GM19035 (cell line): Measurements from ENCODE around the gene ARL5A.
A peak's percentile ranks its signal among the peaks of the same experiment; 100 is the strongest.
"Not testable (repeated sequence)": the region's sequence is repeated elsewhere in the genome, so short reads cannot be mapped to it uniquely, and the experiment has no call there.

Experiments
- ATAC-seq: cut with Tn5 transposase; IDR thresholded peaks from one replicate; pipeline ENCODE4 v1.9.1; 2021; ENCODE audit not compliant: unreplicated experiment

Gene ARL5A

DNA sequence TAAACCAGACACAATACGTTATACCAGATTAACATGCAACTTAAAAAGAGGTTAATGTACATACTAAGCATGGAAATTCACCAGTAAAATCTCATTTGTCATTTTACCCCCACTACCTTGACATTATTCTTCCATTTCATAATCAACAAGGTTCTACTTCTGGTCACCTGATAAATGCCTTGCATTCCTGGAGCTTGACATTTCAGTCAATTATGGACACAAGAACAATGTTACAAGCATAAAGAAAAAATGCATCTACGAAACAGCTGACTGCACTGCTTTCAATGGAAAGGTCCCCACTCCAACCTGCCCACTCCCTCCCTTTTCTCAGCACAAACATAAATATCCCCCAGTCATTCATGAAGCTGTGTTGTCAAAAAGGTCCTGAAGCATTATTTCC is 31.4 kb downstream of the ARL5A start:
- no peak for ATAC-seq

DNA sequence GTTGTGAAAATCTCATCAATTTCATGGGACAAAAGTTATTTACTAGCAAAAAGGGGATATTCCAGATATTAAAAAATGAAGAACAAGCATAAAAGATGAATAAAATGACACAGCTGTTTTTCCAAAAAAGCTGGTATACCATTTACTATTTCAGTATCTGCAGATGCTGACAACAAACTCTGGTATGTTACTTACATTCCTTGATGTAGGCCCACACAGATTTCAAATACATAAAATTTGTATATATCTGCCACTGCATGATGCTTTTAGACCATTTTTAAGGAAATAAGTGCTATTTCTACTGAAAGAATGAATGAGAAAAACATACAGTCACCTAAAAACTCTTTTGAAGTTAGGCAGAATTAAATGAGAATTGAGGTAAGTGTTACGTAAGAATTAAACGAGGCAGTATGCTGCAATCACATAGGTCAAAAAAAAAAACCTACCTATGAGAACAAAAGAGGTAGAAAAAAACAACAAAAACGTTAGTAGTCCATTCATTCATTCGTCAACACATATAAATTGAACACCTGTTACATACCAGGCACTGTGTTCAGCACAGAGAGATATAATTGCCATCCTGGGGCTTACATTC is 32.5 kb downstream of the ARL5A start:
- ATAC-seq, result no peak

DNA sequence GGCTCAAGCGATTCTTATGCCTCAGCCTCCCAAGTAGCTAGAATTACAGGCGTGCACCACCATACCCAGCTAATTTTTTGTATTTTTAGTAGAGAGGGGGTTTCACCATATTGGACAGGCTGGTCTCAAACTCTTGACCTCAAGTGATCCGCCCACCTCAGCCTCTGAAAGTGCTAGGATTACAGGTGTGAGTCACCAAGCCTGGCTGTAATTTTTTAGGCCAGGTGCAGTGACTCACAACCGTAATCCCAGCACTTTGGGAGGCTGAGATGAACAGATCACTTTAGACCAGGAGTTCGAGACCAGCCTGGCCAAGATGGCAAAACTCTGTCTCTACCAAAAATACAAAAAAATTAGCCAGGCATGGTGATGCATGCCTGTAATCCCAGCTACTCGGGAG is 33.8 kb downstream of the ARL5A start:
- ATAC-seq, result not testable (repeated sequence)

DNA sequence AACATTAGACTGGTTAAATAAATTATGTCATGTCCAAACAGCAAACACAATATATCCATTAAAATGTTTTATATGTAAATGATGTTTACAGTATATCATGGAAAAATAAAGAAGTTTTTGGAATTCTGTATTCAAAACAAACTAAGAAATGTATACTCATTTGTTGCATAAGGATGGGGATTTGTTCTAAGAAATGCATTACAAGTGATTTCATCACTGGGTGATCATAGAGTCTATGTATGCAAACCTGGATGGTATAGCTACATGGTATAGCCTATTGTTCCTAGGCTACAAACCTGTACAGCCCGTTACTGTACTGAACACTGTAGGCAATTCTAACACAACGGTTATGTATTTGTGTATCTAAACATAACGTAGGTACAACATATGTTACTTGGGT is 35.1 kb downstream of the ARL5A start:
- ATAC-seq, result no peak

DNA sequence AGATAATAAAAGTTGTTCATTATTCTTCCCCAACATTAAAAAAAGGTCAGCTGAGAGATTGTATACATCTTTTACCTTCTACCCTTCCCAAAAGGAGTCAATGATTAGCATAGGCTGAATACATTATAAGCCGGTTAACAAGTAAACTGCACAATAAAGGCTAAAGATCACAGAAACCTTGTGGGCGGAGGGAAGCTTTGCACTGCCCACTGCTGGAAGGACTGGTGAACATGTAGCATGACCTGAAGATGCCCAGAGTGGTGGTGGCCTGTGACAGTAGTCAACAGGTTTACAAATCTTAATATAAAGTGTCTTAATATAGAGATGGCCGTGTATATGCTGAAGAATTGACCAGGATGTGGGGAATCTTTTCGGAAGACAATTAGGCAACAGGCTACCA is 35.6 kb downstream of the ARL5A start:
- no peak for ATAC-seq

DNA sequence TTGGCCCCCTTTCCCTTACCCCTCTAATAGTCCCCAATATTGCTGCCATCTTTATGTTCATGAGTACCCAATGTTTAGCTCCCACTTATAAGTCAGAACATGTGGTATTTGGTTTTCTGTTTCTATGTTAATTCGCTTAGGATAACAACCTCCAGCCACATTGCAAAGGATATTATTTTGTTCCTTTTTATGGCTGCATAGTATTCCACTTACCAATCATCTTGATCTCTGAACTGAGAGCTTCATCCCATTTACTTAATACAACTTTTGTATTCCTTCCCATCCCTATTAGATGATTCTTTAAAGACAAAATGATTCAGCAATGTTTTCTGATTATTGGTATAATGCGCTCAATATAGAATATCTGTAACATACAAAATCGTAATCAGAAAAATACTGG is 36.7 kb downstream of the ARL5A start:
- no peak for ATAC-seq

DNA sequence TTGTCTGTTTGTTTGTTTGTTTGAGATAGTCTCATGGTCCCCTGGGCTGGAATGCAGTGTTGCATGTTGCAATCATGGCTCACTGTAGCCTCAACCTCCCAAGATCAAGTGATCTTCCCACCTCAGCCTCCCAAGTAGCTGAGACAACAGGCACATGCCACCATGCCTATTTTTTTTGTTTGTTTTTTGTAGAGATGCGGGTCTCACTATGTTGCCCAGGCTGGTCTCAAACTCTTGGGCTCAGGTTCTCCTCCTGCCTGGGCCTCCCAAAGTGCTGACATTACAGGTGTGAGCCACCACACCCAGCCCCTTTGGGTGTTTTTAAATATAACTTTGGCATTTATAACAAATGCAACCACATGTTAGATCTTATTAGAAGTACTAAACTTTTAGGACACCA is 37.5 kb downstream of the ARL5A start:
- ATAC-seq, result no peak

DNA sequence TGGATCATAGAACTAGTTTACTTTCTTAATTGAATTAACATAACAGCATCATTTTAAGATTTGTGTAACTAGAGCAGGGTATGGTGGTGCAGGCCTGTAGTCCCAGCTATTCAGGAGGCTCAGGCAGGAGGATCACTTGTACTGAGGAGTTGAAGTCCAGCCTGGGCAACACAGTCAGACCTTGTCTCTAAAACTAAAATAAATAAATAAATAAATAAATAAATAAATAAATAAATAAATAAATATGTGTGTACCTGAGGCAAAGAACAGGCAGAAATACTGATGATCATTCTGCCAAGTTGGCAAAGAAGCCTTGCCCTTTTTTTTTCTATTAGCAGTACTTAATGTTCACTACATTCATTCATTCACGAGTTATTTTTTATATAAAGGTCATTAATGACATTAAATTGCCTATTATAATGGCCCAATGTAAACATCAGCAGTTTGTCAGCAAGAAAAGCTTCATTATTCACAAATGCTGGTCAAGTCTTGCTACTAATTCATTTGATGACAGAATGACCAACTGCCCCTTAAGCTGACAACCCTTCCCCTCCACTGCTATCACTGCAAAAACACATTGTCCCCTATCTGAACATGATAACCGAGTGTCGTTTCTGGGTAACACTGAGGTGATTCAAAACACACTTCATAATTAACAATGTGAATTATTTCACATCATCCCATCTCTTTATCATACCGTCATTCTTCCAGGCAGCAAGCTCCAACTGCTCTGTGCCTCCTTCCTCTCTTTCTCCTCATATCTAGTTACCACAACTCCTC is 39.0 kb downstream of the ARL5A start:
- ATAC-seq, result no peak

DNA sequence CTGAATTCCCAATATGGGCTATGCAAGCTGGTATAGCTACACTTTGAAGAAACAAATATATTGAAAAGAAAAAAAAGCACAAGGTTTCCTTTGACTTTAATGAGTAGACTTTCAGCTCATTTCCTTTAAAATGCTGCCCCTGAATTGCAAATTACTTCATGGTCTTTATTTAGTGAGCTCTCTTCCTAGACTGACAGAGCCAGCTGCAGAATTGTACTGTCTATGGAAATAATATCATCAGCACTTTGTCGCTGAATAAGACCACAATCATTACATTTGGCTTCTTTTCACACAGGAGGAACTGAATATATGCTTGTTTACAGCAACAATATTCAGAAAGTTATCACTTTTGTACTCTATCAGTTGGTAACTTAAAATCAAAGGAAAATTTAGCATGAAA is 41.7 kb downstream of the ARL5A start:
- no peak for ATAC-seq

DNA sequence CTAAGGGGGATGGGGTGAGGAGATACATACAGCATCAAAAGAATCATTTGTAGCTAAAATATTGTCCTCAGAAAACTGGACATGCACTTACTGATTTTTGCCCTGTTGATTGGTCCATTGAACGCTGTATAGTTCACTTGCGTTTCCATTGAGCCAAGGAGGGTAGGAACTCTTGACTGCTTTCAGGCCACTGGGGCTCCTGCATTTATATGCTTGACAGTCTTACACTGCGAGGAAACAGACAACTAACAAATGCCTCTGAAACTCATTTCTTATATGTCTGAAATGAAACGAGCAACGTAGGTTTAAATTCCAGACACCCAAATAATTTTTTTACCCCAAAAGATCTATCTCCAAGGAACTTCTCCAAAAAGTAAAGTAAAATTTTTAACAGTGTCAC is 42.1 kb downstream of the ARL5A start:
- no peak for ATAC-seq

DNA sequence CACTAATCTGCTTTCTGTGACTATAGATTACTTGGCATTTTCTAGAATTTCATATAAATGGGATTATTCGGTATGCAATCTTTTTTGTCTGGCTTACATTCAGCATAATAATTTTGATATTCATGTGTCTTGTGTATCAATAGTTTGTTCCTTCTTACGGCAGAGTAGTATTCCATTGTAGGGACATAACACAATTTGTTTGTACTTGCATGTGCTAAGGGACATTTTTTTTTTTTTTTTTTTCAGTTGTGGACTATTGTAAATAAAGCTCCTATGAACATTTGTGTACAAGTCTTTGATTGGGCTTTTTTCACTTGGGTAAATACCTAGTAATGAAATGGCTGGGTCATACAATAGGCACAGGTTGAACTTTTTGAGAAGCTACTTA is 45.1 kb downstream of the ARL5A start:
- no peak for ATAC-seq

DNA sequence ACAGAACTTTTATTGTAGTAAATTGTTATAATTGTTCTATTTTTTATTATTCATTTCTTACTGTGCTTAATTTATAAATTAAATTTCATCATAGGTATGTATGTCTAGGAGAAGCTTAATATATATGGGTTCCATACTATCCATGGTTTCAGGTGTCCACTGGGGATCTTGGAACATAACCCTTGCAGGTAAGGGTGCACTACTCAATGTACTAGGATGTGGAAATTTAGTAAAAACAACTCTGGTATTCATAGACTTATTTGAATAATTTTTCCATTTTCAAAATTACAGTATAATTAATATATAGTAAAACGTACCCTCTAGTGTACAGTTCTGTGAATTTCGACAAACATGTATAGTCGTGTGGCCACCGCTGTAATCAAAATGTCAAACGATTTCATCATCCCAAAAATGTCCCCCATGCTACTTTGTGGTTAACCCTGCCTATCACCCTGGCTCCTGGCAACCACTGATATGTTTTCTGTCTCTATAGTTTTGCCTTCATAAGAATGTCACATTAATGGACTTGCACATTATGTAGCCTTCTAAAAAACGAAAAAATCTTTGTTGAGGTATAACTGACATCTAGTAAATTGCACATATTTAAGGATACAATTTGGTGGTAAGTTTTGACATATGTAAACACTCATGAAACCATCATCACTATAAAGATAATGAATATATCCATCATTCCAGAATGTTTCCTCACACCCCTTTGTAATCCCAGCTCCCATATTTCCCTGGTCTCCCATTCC is 45.7 kb downstream of the ARL5A start:
- no peak for ATAC-seq

DNA sequence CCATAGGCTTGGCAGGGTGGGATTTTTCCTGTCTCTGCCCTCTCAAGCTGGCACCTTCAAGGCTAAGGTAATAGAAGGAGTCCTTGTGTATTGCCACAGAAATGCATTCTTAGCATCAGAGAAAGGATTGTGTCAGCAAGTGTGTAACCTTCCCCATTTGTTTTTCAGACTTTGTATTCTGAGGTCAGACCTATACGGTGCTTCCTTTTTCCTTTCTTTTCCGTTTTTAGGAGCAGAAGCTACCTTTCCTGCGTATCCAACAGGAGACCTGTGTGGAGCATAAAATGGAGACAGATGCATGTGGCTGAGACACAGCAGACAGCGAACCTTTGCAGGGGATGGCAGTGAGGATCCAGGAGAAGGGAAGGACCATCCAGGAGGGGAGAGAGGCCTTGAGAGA is 46.6 kb downstream of the ARL5A start:
- no peak for ATAC-seq

DNA sequence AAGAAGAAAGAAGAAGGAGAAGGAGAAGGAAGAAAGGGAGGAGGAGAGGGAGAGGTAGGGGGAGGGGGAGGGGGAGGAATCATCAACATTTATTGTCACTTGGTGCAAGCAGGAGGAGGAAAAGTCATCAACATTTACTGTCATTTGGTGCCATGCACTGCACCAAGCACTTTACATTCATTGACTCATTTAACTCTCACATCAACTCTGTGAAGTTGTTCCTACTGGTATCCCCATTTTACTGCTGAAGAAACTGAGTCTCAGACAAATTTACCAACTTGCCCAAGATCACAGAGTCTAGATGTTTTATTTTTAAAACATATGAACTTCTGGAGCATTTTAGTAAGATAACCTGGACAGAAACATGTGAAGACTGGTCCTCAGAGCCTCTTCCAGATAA is 47.3 kb downstream of the ARL5A start:
- ATAC-seq, result no peak

DNA sequence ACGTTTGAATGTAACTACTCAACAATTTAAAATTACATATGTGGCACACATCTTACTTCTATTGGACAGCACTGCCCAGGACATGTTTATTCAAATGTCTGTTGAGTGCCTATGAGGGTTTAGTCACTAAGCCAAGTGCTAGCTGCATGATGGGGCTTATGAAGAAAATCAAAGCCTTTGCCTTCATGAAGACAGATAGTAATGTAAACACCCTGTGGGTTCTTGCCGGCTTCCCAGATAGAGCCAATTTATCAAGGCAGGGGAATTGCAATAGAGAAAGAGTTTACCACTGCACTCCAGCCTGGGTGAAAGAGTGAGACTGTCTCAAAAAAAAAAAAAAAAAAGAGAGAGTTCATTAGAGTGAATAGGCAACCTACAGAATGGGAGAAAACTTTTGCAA is 50.3 kb downstream of the ARL5A start:
- no peak for ATAC-seq

DNA sequence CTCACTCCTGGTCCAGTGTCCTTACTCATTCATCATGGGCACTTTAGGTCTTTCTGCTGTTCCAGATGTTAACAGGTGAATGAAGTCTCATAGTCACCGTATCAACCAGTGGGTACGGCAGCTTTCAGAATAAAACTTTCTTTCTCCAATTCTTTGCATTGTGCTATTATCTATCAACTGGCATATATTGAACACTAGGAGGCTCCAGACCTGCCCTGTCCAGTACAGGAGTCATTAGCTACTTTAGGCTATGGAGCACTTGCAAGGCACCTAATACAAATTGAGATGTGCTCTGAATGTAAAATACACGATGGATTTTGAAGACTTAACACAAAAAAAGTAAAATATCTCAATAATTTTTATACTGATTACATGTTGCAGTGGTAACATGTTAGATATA is 50.7 kb downstream of the ARL5A start:
- no peak for ATAC-seq

DNA sequence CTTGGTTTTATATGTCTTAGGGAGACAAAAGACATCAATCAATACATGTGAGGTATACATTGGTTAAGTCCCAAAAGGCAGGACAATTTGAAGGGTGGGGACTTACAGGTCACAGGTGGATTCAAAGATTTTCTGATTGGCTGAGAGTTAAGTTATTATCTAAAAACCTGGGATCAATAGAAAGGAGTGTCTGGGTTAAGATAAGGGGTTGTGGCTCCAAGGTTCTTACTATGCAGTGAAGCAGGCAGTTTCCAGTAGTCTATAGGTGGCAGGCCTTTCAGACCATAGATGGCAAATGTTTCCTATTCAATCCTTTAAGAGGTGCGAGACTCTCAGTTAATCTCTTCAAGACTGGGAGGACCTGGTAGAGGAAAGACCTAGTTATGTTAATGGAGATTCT is 51.9 kb downstream of the ARL5A start:
- no peak for ATAC-seq

DNA sequence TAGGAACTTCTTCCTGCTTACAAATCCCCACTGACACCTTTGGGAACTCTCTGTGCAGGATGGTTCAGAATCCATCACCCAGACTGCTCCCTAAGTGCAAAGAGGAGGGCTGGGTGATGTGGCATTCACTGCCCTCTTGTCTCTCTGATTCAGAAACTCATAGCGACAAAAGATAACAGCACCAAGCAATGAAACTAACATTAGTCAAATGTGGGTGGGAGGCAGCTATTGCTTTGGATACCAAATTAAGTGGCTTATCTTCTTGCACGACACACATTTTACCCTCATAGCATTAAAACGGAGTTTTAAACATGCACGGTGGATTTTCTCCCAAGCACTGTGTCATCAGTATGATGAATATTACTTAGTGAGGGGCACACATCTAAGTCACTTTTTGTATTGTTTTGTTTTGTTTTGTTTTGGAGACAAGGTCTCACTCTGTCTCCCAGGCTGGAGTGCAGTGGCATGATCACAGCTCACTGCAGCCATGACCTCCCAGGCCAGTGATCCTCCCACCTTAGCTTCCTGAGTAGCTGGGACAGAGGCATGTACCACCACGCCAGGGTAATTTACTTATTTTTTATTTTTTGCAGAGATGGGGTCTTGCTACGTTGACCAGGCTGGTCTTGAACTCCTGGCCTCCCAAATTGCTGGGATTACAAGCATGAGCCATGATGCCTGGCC is 53.0 kb downstream of the ARL5A start:
- no peak for ATAC-seq

DNA sequence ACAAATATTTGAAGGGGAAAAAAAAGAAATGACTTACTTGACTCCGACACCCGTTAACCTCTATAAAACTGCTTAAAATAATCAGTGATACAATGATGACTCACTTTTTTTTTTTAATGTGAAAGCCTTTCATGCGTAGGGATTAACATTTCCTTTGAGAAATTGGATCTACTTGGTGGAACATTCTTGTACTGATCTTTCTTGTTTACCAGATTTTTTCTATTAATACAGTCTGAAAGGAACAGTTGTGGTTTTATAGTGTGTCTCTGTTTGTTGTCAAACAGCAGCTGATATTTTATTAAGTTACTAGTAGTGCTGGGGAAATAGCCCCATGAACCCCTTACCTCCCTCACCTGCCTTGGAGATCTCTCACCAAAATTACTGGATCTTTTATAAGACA is 53.7 kb downstream of the ARL5A start:
- no peak for ATAC-seq

DNA sequence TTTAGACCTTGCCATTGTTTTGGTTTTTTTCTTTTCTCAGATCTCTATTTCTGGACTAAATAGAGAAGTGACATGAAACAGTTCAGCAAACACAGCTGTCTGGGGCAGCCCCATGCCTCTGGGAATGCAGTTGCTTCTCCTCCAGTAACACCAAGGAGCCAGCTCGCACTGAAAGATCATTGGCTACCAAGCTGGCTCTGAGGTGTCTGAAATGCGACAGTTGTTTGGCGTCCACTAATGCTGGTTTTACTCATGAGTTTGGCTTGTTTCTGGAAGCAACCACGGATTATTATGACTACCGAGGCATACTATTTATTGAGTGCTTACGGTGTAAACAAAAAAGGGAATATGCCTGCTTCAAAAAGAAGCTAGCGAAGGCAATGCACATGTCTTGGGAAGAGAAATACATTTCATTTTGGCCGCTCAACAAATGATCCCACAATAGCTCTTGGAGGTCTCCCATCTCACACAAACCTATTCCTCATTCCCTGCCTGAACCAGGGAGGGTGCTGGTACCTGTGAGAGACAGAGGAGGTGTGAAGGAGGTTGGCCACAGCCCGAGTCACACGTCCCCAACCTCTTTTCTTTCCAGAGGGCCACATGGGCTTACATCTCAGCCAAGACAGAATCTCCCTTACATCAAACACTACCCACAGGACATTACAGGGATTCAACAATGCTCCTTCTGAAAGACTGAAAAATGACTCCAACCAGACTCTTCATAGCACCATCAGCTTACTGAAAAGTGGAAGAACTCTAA is 56.4 kb downstream of the ARL5A start:
- ATAC-seq, result peak; percentile 95

DNA sequence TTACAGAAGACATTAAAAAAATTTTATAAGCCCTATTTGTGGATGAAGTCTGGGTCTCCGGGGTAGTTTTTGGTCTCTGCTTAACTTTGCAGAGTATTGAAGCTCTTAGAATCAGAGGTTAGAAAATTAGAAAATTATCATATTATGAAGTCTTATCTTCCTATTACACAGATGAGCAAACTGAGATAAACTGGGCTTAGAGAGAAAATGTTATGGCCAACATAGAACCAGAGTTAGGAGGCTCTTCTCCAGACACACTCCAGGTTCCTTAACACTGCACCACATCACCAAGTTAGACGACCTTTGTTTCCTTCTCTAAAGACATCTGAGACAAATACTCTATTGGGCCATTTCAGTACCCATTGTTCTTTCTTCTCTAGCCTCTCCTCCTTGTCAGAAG is 57.2 kb downstream of the ARL5A start:
- ATAC-seq, result peak; percentile 25
